HG03342 (cell line): ENCODE results near the gene PCDHB11.
"Not testable (repeated sequence)": the region's sequence is repeated elsewhere in the genome, so short reads cannot be mapped to it uniquely, and the experiment has no call there.

ENCODE experiments used
- ATAC-seq: cut with Tn5 transposase; IDR thresholded peaks from one replicate; pipeline ENCODE4 v1.9.1; 2021; ENCODE audit warnings: mild to moderate bottlenecking, moderate library complexity; ENCODE audit not compliant: unreplicated experiment

Gene PCDHB11

GRCh38 chr5:141186897-141187512 lies 12.4 kb upstream of the PCDHB11 start, which contains the start of gene PCDHB9:
TSS of gene PCDHB9 (plus strand) at chr5:141187161. CDS start at chr5:141187319, 158 bp downstream.
- ATAC-seq: no peak

- not testable (repeated sequence) for ATAC-seq
These were observed 10.7 kb upstream of the PCDHB11 start for GRCh38 chr5:141188682-141189081.

GRCh38 chr5:141189131-141189530 lies 10.3 kb upstream of the PCDHB11 start:
- ATAC-seq: not testable (repeated sequence)

GRCh38 chr5:141192110-141192725 lies 7.2 kb upstream of the PCDHB11 start, which contains the start of gene PCDHB10:
TSS of gene PCDHB10 (plus strand) at chr5:141192353. CDS start at chr5:141192553, 200 bp downstream.
- ATAC-seq: no peak

- ATAC-seq: not testable (repeated sequence)
These were observed 5.1 kb upstream of the PCDHB11 start for GRCh38 chr5:141194332-141194731.

- no peak for ATAC-seq
These were observed 3.1 kb upstream of the PCDHB11 start for GRCh38 chr5:141196363-141196762.

- ATAC-seq: not testable (repeated sequence)
These were observed 1.7 kb downstream of the PCDHB11 start for GRCh38 chr5:141201126-141201525.

- ATAC-seq: not testable (repeated sequence)
These were observed 2.2 kb downstream of the PCDHB11 start for GRCh38 chr5:141201646-141202045.

GRCh38 chr5:141208478-141208877 lies 9.1 kb downstream of the PCDHB11 start, which contains the start of gene PCDHB12:
TSS of gene PCDHB12 (plus strand) at chr5:141208719. CDS start at chr5:141208908, 189 bp downstream.
- ATAC-seq: no peak

- ATAC-seq: not testable (repeated sequence)
These were observed 10.9 kb downstream of the PCDHB11 start for GRCh38 chr5:141210281-141210680.

- ATAC-seq: not testable (repeated sequence)
These were observed 11.4 kb downstream of the PCDHB11 start for GRCh38 chr5:141210849-141211248.

GRCh38 chr5:141213656-141214339 lies 14.4 kb downstream of the PCDHB11 start, which contains the start of gene PCDHB13:
TSS of gene PCDHB13 (plus strand) at chr5:141213919. CDS start at chr5:141214124, 205 bp downstream.
- ATAC-seq: not testable (repeated sequence)

- not testable (repeated sequence) for ATAC-seq
These were observed 15.2 kb downstream of the PCDHB11 start for GRCh38 chr5:141214583-141214982.

- not testable (repeated sequence) for ATAC-seq
These were observed 16.1 kb downstream of the PCDHB11 start for GRCh38 chr5:141215504-141215903.

- not testable (repeated sequence) for ATAC-seq
These were observed 16.6 kb downstream of the PCDHB11 start for GRCh38 chr5:141216035-141216434.

- ATAC-seq: no peak
These were observed 23.8 kb downstream of the PCDHB11 start, which contains the start of gene PCDHB14 for GRCh38 chr5:141223112-141223783. TSS of gene PCDHB14 (plus strand) at chr5:141223343. CDS start at chr5:141223506, 163 bp downstream.

GRCh38 chr5:141224844-141225243 lies 25.4 kb downstream of the PCDHB11 start:
- ATAC-seq: not testable (repeated sequence)

GRCh38 chr5:141225421-141225820 lies 26.0 kb downstream of the PCDHB11 start:
- not testable (repeated sequence) for ATAC-seq

GRCh38 chr5:141234109-141234667 lies 34.8 kb downstream of the PCDHB11 start:
- ATAC-seq: no peak

- ATAC-seq: not testable (repeated sequence)
These were observed 36.5 kb downstream of the PCDHB11 start for GRCh38 chr5:141235922-141236321.
